Effector memory CD8-positive, alpha-beta T cell (primary cell): ENCODE measurements around the gene SH2D4B.
"Not testable (repeated sequence)": the region's sequence is repeated elsewhere in the genome, so short reads cannot be mapped to it uniquely, and the experiment has no call there.

Source experiments
- ATAC-seq: fragments of 150-1000 bp; cut with Tn5 transposase; replicated peaks from 2 replicates; pipeline ENCODE4 v1.10.0; 2021; ENCODE audit warnings: mild to moderate bottlenecking, moderate library complexity
- DNase-seq, 3 experiments: peaks; one replicate each; pipeline ENCODE4 v3.0.0; 2021
- H3K27ac Mint-ChIP-seq, 2 donors: one replicate each; pipeline ENCODE4 v1.8.0; 2022; ENCODE audit warnings: mild to moderate bottlenecking in 2 of 2, mixed read lengths in 2 of 2, moderate library complexity in 2 of 2
- H3K27me3 Mint-ChIP-seq, 2 donors: one replicate each; pipeline ENCODE4 v1.8.0; 2022; ENCODE audit warnings: mixed read lengths in 2 of 2
- H3K36me3 Mint-ChIP-seq: one replicate; pipeline ENCODE4 v1.8.0; 2022; ENCODE audit warnings: mild to moderate bottlenecking, moderate library complexity, mixed read lengths; ENCODE audit not compliant: insufficient read depth
- H3K4me1 Mint-ChIP-seq, 2 donors: one replicate each; pipeline ENCODE4 v1.8.0; 2022; ENCODE audit warnings: low read depth in 2 of 2, mixed read lengths in 2 of 2
- H3K4me3 Mint-ChIP-seq, 2 donors: one replicate each; pipeline ENCODE4 v1.8.0; 2022; ENCODE audit warnings: mild to moderate bottlenecking in 2 of 2, mixed read lengths in 2 of 2, moderate library complexity in 2 of 2
- H3K9me3 Mint-ChIP-seq, 2 donors: one replicate each; pipeline ENCODE4 v1.8.0; 2022; ENCODE audit warnings: mixed read lengths in 2 of 2

SH2D4B gene

GRCh38 chr10:80537086-80537735, 491 bp upstream of the SH2D4B start:
- peak overlapping the region; percentile 98 for H3K27ac Mint-ChIP-seq
- peak overlapping the region; percentile 87 to 89 for H3K4me3 Mint-ChIP-seq
- DNase-seq: no peak
- ATAC-seq: no peak
- H3K4me1 Mint-ChIP-seq: peaks cover 18 to 24% of the 10 kb centered on the region in 2 donors
- H3K27me3 Mint-ChIP-seq: no peaks in the 10 kb centered on the region
- no peaks in the 10 kb centered on the region for H3K9me3 Mint-ChIP-seq
- no peaks in the 10 kb centered on the region for H3K36me3 Mint-ChIP-seq

GRCh38 chr10:80538481-80539185, 931 bp downstream of the SH2D4B start:
- Mint-ChIP-seq H3K27me3 (no peaks in the 10 kb centered on the region), H3K36me3 (no peaks in the 10 kb centered on the region), H3K9me3 (no peaks in the 10 kb centered on the region), H3K27ac (peak overlapping the region in 1 of 2 donors; percentile 38), H3K4me1 (peaks cover 16 to 19% of the 10 kb centered on the region in 2 donors), H3K4me3 (no peak overlapping the region)
- DNase-seq: no peak
- no peak for ATAC-seq

GRCh38 chr10:80539421-80540031, 1.8 kb downstream of the SH2D4B start:
- Mint-ChIP-seq H3K27ac (peak overlapping the region; percentile 44 to 60), H3K4me1 (peaks cover 16 to 19% of the 10 kb centered on the region in 2 donors), H3K36me3 (no peaks in the 10 kb centered on the region), H3K9me3 (no peaks in the 10 kb centered on the region), H3K27me3 (peaks cover 0 to 2% of the 10 kb centered on the region in 2 donors), H3K4me3 (no peak overlapping the region)
- no peak for DNase-seq
- no peak for ATAC-seq

- peak overlapping the region; percentile 44 to 51 for H3K27ac Mint-ChIP-seq
- H3K36me3 Mint-ChIP-seq: no peaks in the 10 kb centered on the region
- ATAC-seq (no peak), DNase-seq (no peak)
- no peaks in the 10 kb centered on the region for H3K9me3 Mint-ChIP-seq
- H3K4me1 Mint-ChIP-seq: peaks cover 16 to 19% of the 10 kb centered on the region in 2 donors
- H3K4me3 Mint-ChIP-seq: no peak overlapping the region
- H3K27me3 Mint-ChIP-seq: peaks cover 0 to 5% of the 10 kb centered on the region in 2 donors
Measured at GRCh38 chr10:80540136-80540535, 2.4 kb downstream of the SH2D4B start.

- Mint-ChIP-seq H3K27ac (peak overlapping the region; percentile 44 to 51), H3K27me3 (peaks cover 0 to 5% of the 10 kb centered on the region in 2 donors), H3K4me3 (no peak overlapping the region), H3K36me3 (no peaks in the 10 kb centered on the region), H3K4me1 (peaks cover 13 to 16% of the 10 kb centered on the region in 2 donors), H3K9me3 (no peaks in the 10 kb centered on the region)
- ATAC-seq: no peak
- no peak for DNase-seq
Measured at GRCh38 chr10:80540618-80540980, 2.9 kb downstream of the SH2D4B start.

GRCh38 chr10:80540981-80541750, 3.5 kb downstream of the SH2D4B start:
- DNase-seq (no peak), ATAC-seq (no peak)
- no peaks in the 10 kb centered on the region for H3K9me3 Mint-ChIP-seq
- peaks cover 10 to 14% of the 10 kb centered on the region in 2 donors for H3K4me1 Mint-ChIP-seq
- peaks cover 0 to 5% of the 10 kb centered on the region in 2 donors for H3K27me3 Mint-ChIP-seq
- H3K27ac Mint-ChIP-seq: peak overlapping the region; percentile 44
- H3K4me3 Mint-ChIP-seq: no peak overlapping the region
- H3K36me3 Mint-ChIP-seq: no peaks in the 10 kb centered on the region

GRCh38 chr10:80542053-80542452, 4.4 kb downstream of the SH2D4B start:
- H3K27me3 Mint-ChIP-seq: peaks cover under 1 to 5% of the 10 kb centered on the region in 2 donors
- DNase-seq: no peak
- ATAC-seq: no peak
- H3K36me3 Mint-ChIP-seq: no peaks in the 10 kb centered on the region
- H3K4me3 Mint-ChIP-seq: no peak overlapping the region
- H3K4me1 Mint-ChIP-seq: peaks cover 8 to 11% of the 10 kb centered on the region in 2 donors
- H3K27ac Mint-ChIP-seq: no peak overlapping the region
- no peaks in the 10 kb centered on the region for H3K9me3 Mint-ChIP-seq

GRCh38 chr10:80542652-80543318, 5.1 kb downstream of the SH2D4B start:
- no peak for ATAC-seq
- H3K36me3 Mint-ChIP-seq: no peaks in the 10 kb centered on the region
- peaks cover 5 to 8% of the 10 kb centered on the region in 2 donors for H3K27me3 Mint-ChIP-seq
- peaks cover 8 to 11% of the 10 kb centered on the region in 2 donors for H3K4me1 Mint-ChIP-seq
- no peak overlapping the region for H3K27ac Mint-ChIP-seq
- no peaks in the 10 kb centered on the region for H3K9me3 Mint-ChIP-seq
- DNase-seq: no peak
- no peak overlapping the region for H3K4me3 Mint-ChIP-seq

GRCh38 chr10:80543319-80543672, 5.6 kb downstream of the SH2D4B start:
- not testable (repeated sequence) for H3K36me3 Mint-ChIP-seq, H3K9me3 Mint-ChIP-seq, ATAC-seq, H3K4me3 Mint-ChIP-seq, H3K27ac Mint-ChIP-seq, DNase-seq
- Mint-ChIP-seq H3K4me1 (peaks cover 8 to 11% of the 10 kb centered on the region in 2 donors), H3K27me3 (peaks cover 5 to 10% of the 10 kb centered on the region in 2 donors)

- H3K36me3 Mint-ChIP-seq: peaks cover 3% of the 10 kb centered on the region
- H3K27me3 Mint-ChIP-seq: peaks cover 13 to 21% of the 10 kb centered on the region in 2 donors
- H3K27ac Mint-ChIP-seq: no peak overlapping the region
- H3K9me3 Mint-ChIP-seq: no peaks in the 10 kb centered on the region
- no peak for DNase-seq
- no peak overlapping the region for H3K4me3 Mint-ChIP-seq
- peaks cover 6 to 11% of the 10 kb centered on the region in 2 donors for H3K4me1 Mint-ChIP-seq
- ATAC-seq: no peak
Measured at GRCh38 chr10:80544316-80544953, 6.7 kb downstream of the SH2D4B start.

- Mint-ChIP-seq H3K9me3 (no peaks in the 10 kb centered on the region), H3K4me3 (no peak overlapping the region), H3K27ac (no peak overlapping the region), H3K27me3 (peaks cover 13 to 21% of the 10 kb centered on the region in 2 donors), H3K4me1 (peaks cover 3 to 11% of the 10 kb centered on the region in 2 donors), H3K36me3 (peaks cover 3% of the 10 kb centered on the region)
- DNase-seq (no peak), ATAC-seq (no peak)
Measured at GRCh38 chr10:80545258-80545881, 7.7 kb downstream of the SH2D4B start.

- ATAC-seq: no peak
- Mint-ChIP-seq H3K4me3 (no peak overlapping the region), H3K4me1 (peaks cover 0 to 4% of the 10 kb centered on the region in 2 donors), H3K27me3 (peaks cover 23 to 45% of the 10 kb centered on the region in 2 donors), H3K27ac (peak overlapping the region in 1 of 2 donors; percentile 57), H3K9me3 (no peaks in the 10 kb centered on the region), H3K36me3 (peaks cover 3% of the 10 kb centered on the region)
- no peak for DNase-seq
Measured at GRCh38 chr10:80552151-80552646, 14.5 kb downstream of the SH2D4B start.
